ENCODE results near the gene CPLX3.

CPLX3 gene

GRCh38 chr15:74824976-74825375, 1.5 kb upstream of the CPLX3 start:
- DNase-seq (ENCODE audit: extremely low read depth, insufficient read length), result no peak
- H3K27me3 ChIP-seq (replicated peaks; ENCODE audit: control insufficient read depth, insufficient read depth, low read length), result no peaks in the 10 kb centered on the region; the same call in none of the 2 replicates
- no peak overlapping the region for H3K4me3 ChIP-seq (replicated peaks; ENCODE audit: low read depth, low read length)
- no peaks in the 10 kb centered on the region for H3K36me3 ChIP-seq (ENCODE audit: control insufficient read depth, insufficient read depth, low read length)
- TF ChIP-seq CTCF (IDR thresholded peaks at IDR 0.05; ENCODE audit: insufficient read depth, low read length, poor library complexity, severe bottlenecking), result no peak

- Histone ChIP-seq H3K4me3 (replicated peaks; ENCODE audit: low read depth, low read length) (no peak overlapping the region), H3K27me3 (replicated peaks; ENCODE audit: control insufficient read depth, insufficient read depth, low read length) (no peaks in the 10 kb centered on the region; the same call in none of the 2 replicates), H3K36me3 (ENCODE audit: control insufficient read depth, insufficient read depth, low read length) (no peaks in the 10 kb centered on the region)
- no peak for TF ChIP-seq CTCF (IDR thresholded peaks at IDR 0.05; ENCODE audit: insufficient read depth, low read length, poor library complexity, severe bottlenecking)
- DNase-seq (ENCODE audit: extremely low read depth, insufficient read length), result no peak
Measured at GRCh38 chr15:74825866-74826265, 561 bp upstream of the CPLX3 start.

- DNase-seq (ENCODE audit: extremely low read depth, insufficient read length), result no peak
- no peak overlapping the region for H3K4me3 ChIP-seq (replicated peaks; ENCODE audit: low read depth, low read length)
- no peaks in the 10 kb centered on the region; the same call in none of the 2 replicates for H3K27me3 ChIP-seq (replicated peaks; ENCODE audit: control insufficient read depth, insufficient read depth, low read length)
- TF ChIP-seq CTCF (IDR thresholded peaks at IDR 0.05; ENCODE audit: insufficient read depth, low read length, poor library complexity, severe bottlenecking), result no peak
- no peaks in the 10 kb centered on the region for H3K36me3 ChIP-seq (ENCODE audit: control insufficient read depth, insufficient read depth, low read length)
Measured at GRCh38 chr15:74826921-74827320, 494 bp downstream of the CPLX3 start.

- Histone ChIP-seq H3K36me3 (ENCODE audit: control insufficient read depth, insufficient read depth, low read length) (no peaks in the 10 kb centered on the region), H3K27me3 (replicated peaks; ENCODE audit: control insufficient read depth, insufficient read depth, low read length) (no peaks in the 10 kb centered on the region; the same call in none of the 2 replicates), H3K4me3 (replicated peaks; ENCODE audit: low read depth, low read length) (no peak overlapping the region)
- no peak for DNase-seq (ENCODE audit: extremely low read depth, insufficient read length)
- no peak for TF ChIP-seq CTCF (IDR thresholded peaks at IDR 0.05; ENCODE audit: insufficient read depth, low read length, poor library complexity, severe bottlenecking)
Measured at GRCh38 chr15:74827614-74828013, 1.2 kb downstream of the CPLX3 start.

GRCh38 chr15:74828835-74829234, 2.4 kb downstream of the CPLX3 start:
- DNase-seq (ENCODE audit: extremely low read depth, insufficient read length), result no peak
- TF ChIP-seq CTCF (IDR thresholded peaks at IDR 0.05; ENCODE audit: insufficient read depth, low read length, poor library complexity, severe bottlenecking), result no peak
- Histone ChIP-seq H3K4me3 (replicated peaks; ENCODE audit: low read depth, low read length) (no peak overlapping the region), H3K36me3 (ENCODE audit: control insufficient read depth, insufficient read depth, low read length) (no peaks in the 10 kb centered on the region), H3K27me3 (replicated peaks; ENCODE audit: control insufficient read depth, insufficient read depth, low read length) (no peaks in the 10 kb centered on the region; the same call in none of the 2 replicates)

- DNase-seq (ENCODE audit: extremely low read depth, insufficient read length), result no peak
- Histone ChIP-seq H3K4me3 (replicated peaks; ENCODE audit: low read depth, low read length) (no peak overlapping the region), H3K27me3 (replicated peaks; ENCODE audit: control insufficient read depth, insufficient read depth, low read length) (no peaks in the 10 kb centered on the region; the same call in none of the 2 replicates), H3K36me3 (ENCODE audit: control insufficient read depth, insufficient read depth, low read length) (no peaks in the 10 kb centered on the region)
- TF ChIP-seq CTCF (IDR thresholded peaks at IDR 0.05; ENCODE audit: insufficient read depth, low read length, poor library complexity, severe bottlenecking), result no peak
Measured at GRCh38 chr15:74829486-74829885, 3.1 kb downstream of the CPLX3 start.

All from GM06990 (cell line).